GM18861 (cell line): ENCODE results near the gene SEMA4A.
"Not testable (repeated sequence)": the region's sequence is repeated elsewhere in the genome, so short reads cannot be mapped to it uniquely, and the experiment has no call there.

Source experiments
- ATAC-seq: cut with Tn5 transposase; IDR thresholded peaks from one replicate; pipeline ENCODE4 v1.9.1; 2021; ENCODE audit not compliant: unreplicated experiment

SEMA4A gene

GRCh38 chr1:156191292-156191964 lies 38.0 kb downstream of the SEMA4A start:
- no peak for ATAC-seq

- ATAC-seq: no peak
Measured at GRCh38 chr1:156193208-156193487, 39.8 kb downstream of the SEMA4A start.

GRCh38 chr1:156193488-156194299 lies 40.3 kb downstream of the SEMA4A start, which contains the start of gene SLC25A44:
TSS of gene SLC25A44 (plus strand) at chr1:156194104. CDS start at chr1:156199848, 5,744 bp downstream.
- ATAC-seq: peak; percentile 92

GRCh38 chr1:156194300-156194652 lies 40.9 kb downstream of the SEMA4A start:
- ATAC-seq: no peak

- no peak for ATAC-seq
Measured at GRCh38 chr1:156195853-156196252, 42.5 kb downstream of the SEMA4A start.

- ATAC-seq: no peak
Measured at GRCh38 chr1:156196445-156196844, 43.1 kb downstream of the SEMA4A start.

GRCh38 chr1:156198831-156199349 lies 45.5 kb downstream of the SEMA4A start:
- ATAC-seq: no peak

- no peak for ATAC-seq
Measured at GRCh38 chr1:156200044-156200443, 46.7 kb downstream of the SEMA4A start.

- ATAC-seq: no peak
Measured at GRCh38 chr1:156203331-156203730, 49.9 kb downstream of the SEMA4A start.

- no peak for ATAC-seq
Measured at GRCh38 chr1:156204686-156205085, 51.3 kb downstream of the SEMA4A start.

- no peak for ATAC-seq
Measured at GRCh38 chr1:156211243-156211642, 57.9 kb downstream of the SEMA4A start.

- no peak for ATAC-seq
Measured at GRCh38 chr1:156212130-156212529, 58.7 kb downstream of the SEMA4A start.

GRCh38 chr1:156212833-156213643 lies 59.7 kb downstream of the SEMA4A start, which contains the start of gene PMF1:
TSS of gene PMF1 (plus strand) at chr1:156213007. CDS start at chr1:156213016, 9 bp downstream.
- peak; percentile 70 for ATAC-seq

GRCh38 chr1:156213644-156213966 lies 60.2 kb downstream of the SEMA4A start:
- ATAC-seq: no peak

- ATAC-seq: no peak
Measured at GRCh38 chr1:156214024-156214748, 60.8 kb downstream of the SEMA4A start.

- ATAC-seq: not testable (repeated sequence)
Measured at GRCh38 chr1:156216361-156217086, 63.1 kb downstream of the SEMA4A start.

- ATAC-seq: no peak
Measured at GRCh38 chr1:156217871-156218270, 64.5 kb downstream of the SEMA4A start.

- ATAC-seq: no peak
Measured at GRCh38 chr1:156220226-156220625, 66.8 kb downstream of the SEMA4A start.

GRCh38 chr1:156221986-156222692 lies 68.8 kb downstream of the SEMA4A start:
- ATAC-seq: no peak

GRCh38 chr1:156225677-156226014 lies 72.3 kb downstream of the SEMA4A start:
- ATAC-seq: no peak
